Mononuclear cell (primary cell): Measurements from ENCODE around the gene SDK2. TPM values are rescaled to one million over a fixed set of nuclear protein-coding genes. Genes with fewer than 3 reads are reported as not detected.
"Not testable (repeated sequence)": the region's sequence is repeated elsewhere in the genome, so short reads cannot be mapped to it uniquely, and the experiment has no call there.

ENCODE experiments used
- H3K27me3 ChIP-seq: 2 replicates; pipeline ENCODE4 v1.6.0; 2011; ENCODE audit warnings: low read length, control low read depth; ENCODE audit not compliant: insufficient read depth
- H3K4me1 ChIP-seq: 2 replicates; pipeline ENCODE4 v1.5.1; 2011; ENCODE audit warnings: mild to moderate bottlenecking, low read length, control low read depth; ENCODE audit not compliant: insufficient read depth
- H3K4me3 ChIP-seq: 2 replicates; pipeline ENCODE4 v1.5.1; 2011; ENCODE audit warnings: mild to moderate bottlenecking, low read length, moderate library complexity
- H3K9me3 ChIP-seq: 2 replicates; pipeline ENCODE4 v1.5.1; 2011; ENCODE audit warnings: low read depth, mild to moderate bottlenecking, control low read depth, low read length
- total RNA-seq: library from RNA; depleted of rRNA; stranded (reverse); fragments of >200 nt; gene quantifications from one replicate; pipeline ENCODE4 v1.2.3, GENCODE V29; 2012

The SDK2 gene
- total RNA-seq, 1 donor: 2.0 TPM

DNA sequence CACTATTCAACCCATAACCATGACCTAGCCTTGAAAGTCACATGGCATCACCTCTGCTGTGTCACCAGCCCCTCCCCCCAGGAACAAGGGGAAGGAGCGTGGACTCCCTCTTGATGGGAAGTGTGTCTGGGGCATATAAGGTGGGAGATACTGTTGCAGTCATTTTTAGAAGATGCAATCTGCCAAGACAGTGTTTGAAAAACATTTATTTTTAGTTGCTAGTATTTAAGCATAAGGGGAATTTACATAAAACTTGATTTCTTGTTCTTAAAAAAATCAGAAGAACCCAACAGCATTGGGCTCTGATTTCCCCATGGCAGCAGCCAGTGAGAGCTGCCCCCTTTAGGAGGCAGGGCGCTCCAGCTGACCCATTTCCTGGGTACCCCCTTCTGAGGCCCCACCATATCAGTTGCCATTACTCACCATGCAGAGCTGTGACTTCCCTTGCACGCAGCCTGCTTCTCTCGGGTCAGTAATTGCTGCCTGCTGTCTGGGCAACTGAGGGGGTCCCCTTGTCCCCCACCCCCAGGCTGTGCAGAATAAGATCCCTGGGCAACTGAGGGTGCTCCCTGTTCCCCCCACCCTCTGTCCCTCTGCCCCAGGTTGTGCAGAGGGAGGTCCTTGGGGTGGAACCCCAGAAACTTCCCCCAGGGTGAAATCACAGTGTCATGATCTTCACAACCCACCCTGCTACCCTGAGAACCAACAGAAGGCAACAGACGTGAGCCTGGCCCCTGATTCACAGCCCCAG, 320.7 kb downstream of the SDK2 start:
- no peak overlapping the region for H3K4me3 ChIP-seq
- H3K4me1 ChIP-seq: no peaks in the 10 kb centered on the region
- H3K27me3 ChIP-seq: no peaks in the 10 kb centered on the region
- H3K9me3 ChIP-seq: no peaks in the 10 kb centered on the region

DNA sequence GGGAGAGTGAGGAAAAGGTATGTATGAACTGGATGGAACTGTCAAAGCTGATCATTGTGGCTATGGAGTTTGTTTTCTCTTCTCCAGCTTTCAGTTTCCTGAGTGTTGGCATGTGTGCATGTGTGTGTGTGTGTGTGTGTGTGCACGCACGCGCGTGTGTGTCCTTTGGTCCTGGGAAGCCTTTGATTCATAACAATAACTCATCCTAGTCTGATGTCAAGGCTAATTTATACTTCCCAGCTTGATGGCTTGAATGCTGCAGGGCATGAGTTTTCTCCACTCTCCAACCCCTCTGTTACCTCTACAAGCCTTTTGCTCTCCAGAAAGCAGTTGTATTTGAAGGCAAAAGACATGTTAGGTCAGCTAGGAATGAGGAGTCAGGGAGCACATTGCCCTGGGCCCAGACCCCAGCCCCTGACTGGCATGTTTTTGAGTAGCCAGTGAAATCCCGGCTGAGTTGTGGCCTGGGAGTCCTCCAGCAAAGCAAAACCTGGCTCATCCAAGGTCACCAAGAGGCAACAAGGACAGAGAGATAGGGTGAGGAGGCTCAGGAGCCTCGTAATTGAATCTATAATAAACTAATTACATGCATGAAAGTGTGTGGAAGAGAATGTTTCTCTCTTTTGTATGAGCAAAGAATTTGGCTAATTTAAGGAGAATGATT, 323.5 kb downstream of the SDK2 start:
- Histone ChIP-seq H3K9me3 (no peaks in the 10 kb centered on the region), H3K27me3 (no peaks in the 10 kb centered on the region), H3K4me1 (no peaks in the 10 kb centered on the region), H3K4me3 (no peak overlapping the region)

DNA sequence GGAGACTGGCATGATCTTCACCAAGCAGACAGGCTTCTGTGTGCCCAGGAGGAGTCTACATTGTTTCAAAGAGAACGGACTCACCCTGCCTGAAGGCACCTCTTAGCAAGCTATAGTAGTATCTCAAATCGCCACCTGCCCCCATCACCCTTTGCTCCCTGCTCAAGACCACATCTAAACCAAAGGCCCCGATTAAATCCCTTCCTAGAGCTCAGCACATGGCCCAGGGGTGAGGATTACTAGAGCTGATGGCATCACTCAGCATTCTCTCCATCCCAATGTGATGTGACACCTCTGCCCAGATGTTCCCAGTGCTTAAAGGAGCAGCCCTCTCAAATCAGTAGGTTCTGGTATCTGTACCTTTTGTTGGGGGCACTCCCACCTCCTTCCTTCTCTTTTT, 324.5 kb downstream of the SDK2 start:
- no peaks in the 10 kb centered on the region for H3K9me3 ChIP-seq
- H3K4me3 ChIP-seq: no peak overlapping the region
- H3K27me3 ChIP-seq: no peaks in the 10 kb centered on the region
- no peaks in the 10 kb centered on the region for H3K4me1 ChIP-seq

DNA sequence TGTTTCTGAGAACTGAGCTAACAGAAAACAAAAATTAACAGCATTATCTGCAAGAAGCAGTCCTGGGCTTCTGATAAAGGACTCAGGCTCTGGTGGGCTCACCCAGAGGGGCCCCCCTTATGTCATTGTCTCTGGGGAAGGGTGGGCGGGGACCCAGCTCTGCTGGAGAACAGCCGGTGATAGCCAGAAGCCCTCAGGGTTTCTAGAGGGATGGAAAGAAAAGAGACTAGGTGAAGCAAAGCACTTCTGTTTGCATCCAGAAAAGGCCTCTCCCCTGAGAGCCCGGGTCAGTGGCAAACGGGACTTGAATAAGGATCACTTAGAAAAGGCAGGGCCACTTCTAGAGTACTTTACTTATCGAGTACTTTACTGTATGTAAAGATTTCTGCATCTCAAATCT, 325.4 kb downstream of the SDK2 start:
- Histone ChIP-seq H3K4me3 (no peak overlapping the region), H3K4me1 (no peaks in the 10 kb centered on the region), H3K9me3 (no peaks in the 10 kb centered on the region), H3K27me3 (no peaks in the 10 kb centered on the region)

DNA sequence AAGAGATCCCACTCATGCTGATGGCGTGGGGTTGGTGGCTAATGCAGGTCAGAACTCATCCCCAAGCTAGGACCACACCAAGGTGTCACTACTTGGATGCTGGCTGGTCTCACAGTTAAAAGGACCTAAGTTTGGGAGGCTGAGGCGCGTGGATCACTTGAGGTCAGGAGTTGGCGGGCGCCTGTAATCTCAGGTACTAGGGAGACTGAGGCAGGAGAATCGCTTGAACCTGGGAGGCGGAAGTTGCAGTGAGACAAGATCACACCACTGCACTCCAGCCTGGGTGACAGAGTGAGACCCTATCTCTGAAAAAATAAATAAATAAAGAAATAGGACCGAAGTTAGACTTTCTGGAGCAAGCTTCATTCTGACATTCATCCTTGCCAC, 325.8 kb downstream of the SDK2 start:
- no peaks in the 10 kb centered on the region for H3K27me3 ChIP-seq
- H3K4me1 ChIP-seq: no peaks in the 10 kb centered on the region
- H3K9me3 ChIP-seq: no peaks in the 10 kb centered on the region
- H3K4me3 ChIP-seq: no peak overlapping the region

DNA sequence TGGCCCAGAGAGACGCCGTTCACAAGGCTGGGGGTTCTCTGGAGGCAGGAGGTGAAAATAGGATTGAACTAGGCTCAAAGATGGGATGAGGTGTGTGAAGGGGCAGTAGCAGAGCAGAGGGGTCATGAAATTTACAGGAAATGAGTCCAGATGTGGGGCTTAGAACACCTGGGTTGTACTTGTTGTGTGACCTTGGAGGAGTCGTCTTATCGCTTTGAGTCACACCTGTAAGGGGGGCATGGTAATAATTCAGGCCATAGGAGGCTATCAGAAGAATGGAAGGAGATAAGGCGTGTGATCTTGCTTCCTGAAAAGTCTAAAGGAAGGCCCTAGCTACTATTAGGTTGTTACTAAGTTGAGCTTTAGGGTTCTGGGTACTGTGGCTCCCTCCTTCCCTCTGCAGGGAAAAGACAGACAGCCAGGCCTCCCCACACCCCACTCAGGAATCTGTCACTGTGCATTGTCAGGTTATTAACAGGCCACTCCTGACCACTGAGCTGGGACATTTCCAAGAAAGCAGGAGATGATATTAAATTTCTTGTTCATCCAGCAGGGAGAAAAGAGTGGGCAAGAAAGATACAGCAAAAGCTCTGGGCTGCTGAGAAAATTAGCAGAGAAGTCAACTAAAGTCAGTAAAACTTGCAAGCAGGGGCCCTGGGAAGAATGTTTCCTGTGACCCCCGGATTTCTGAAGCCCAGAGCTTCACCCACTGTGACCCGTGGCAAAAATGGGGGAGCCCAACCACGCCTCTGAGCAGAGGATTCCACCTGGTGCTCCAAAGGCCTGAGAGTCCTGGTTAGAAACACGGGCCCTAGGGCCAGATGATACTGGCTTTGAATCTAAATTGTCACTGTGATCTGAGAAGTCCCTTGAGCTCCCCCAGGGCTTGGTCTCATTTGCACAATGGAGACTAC, 326.5 kb downstream of the SDK2 start:
- H3K9me3 ChIP-seq: no peaks in the 10 kb centered on the region
- H3K27me3 ChIP-seq: no peaks in the 10 kb centered on the region
- H3K4me1 ChIP-seq: peaks cover 2% of the 10 kb centered on the region
- no peak overlapping the region for H3K4me3 ChIP-seq

DNA sequence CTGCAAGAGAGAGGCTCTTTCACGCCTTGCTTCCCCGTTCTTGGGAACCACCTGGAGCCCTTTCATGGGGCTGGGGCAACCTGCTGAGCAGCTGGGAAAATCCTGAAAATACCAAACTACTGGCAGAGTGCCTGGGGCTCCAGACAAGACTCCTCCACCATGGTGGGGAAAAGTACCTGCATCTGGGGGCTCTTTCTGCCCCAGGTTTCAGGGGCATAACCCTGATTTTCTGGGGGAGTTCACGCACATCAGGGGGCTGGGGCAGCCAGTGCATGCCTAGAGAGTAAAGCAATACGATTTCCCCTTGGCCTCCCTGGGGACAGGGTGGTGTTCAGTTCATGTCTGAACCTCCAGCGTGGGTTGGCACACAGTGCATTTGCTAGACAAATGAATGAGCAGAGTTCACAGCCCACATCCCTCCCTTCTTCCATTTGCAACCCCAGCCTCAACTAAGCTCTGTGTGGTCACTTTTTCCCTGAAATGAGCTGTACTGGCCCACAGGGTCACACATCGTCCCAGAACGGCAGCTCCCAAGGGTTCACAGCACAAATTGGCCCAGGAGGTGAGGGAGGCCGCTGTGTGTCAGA, 327.2 kb downstream of the SDK2 start:
- Histone ChIP-seq H3K4me1 (peaks cover 8% of the 10 kb centered on the region), H3K27me3 (no peaks in the 10 kb centered on the region)

DNA sequence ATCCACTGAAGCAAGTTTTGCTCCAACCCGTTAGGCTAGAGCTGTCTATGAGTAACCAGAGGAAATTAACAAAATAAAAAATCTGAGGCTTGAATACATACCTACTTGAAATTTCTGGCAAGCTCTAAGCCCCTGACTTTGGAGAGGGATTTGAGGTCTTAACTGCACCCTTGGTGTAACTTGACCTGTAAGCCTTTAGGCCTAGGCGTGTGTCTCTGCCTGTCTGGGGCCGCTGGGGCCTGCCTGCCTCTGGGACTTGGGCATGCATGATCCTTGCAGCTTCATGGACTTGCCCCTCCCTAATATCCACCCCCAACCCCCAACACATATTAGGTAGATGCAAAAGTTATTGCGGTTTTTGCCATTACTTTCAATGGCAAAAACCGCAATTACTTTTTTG, 328.8 kb downstream of the SDK2 start:
- H3K4me1 ChIP-seq: peaks cover 11% of the 10 kb centered on the region
- H3K27me3 ChIP-seq: no peaks in the 10 kb centered on the region
- H3K9me3 ChIP-seq: no peaks in the 10 kb centered on the region
- H3K4me3 ChIP-seq: no peak overlapping the region

More for the DNA sequence above, 327.2 kb downstream of the SDK2 start:
- H3K4me3 ChIP-seq: no peak overlapping the region
- H3K9me3 ChIP-seq: no peaks in the 10 kb centered on the region

DNA sequence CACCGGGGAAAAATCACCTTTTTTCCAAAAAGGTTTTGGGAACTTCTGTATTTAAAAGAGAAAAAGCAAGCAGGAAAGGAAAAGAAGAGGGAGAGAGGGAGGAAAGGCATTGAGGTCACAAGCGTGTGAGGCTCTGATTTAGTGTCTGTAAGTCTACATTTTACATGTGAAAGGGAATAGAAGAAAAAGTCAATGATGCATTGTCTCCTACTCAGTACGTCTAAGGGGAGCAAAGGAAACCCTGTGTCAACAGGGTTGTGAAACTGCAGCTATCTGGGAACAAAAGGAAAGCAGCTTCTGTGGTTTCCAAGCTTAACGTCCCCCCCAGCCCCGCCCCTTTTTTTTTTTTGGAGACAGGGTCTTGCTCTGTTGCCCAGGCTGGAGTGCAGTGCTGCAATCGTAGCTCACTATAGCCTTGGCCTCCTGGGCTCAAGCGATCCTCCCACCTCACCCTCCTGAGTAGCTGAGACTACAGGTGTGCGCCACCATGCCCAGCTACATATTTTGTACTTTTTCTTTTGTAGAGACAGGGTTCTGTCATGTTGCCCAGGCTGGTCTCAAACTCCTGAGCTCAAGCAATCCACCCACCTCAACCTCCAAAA, 330.6 kb downstream of the SDK2 start:
- Histone ChIP-seq H3K27me3 (no peaks in the 10 kb centered on the region), H3K4me1 (peaks cover 23% of the 10 kb centered on the region), H3K9me3 (no peaks in the 10 kb centered on the region), H3K4me3 (no peak overlapping the region)

DNA sequence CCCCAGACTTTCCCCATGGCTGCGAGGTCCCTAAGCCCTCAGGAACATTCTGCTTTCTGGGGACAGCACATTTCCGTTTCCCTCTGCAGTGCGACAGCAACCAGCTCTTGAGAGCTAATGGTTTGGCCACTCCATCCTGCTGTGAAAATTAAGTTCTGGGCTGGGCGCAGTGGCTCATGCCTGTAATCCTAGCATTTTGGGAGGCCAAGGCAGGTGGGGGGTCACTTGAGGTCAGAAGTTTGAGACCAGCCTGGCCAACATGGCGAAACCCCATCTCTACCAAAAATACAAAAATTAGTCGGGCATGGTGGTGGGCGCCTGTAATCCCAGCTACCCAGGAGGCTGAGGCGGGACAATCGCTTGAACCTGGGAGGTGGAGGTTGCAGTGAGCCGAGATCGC, 331.4 kb downstream of the SDK2 start:
- not testable (repeated sequence) for H3K27me3 ChIP-seq, H3K9me3 ChIP-seq, H3K4me3 ChIP-seq
- peaks cover 23% of the 10 kb centered on the region for H3K4me1 ChIP-seq

DNA sequence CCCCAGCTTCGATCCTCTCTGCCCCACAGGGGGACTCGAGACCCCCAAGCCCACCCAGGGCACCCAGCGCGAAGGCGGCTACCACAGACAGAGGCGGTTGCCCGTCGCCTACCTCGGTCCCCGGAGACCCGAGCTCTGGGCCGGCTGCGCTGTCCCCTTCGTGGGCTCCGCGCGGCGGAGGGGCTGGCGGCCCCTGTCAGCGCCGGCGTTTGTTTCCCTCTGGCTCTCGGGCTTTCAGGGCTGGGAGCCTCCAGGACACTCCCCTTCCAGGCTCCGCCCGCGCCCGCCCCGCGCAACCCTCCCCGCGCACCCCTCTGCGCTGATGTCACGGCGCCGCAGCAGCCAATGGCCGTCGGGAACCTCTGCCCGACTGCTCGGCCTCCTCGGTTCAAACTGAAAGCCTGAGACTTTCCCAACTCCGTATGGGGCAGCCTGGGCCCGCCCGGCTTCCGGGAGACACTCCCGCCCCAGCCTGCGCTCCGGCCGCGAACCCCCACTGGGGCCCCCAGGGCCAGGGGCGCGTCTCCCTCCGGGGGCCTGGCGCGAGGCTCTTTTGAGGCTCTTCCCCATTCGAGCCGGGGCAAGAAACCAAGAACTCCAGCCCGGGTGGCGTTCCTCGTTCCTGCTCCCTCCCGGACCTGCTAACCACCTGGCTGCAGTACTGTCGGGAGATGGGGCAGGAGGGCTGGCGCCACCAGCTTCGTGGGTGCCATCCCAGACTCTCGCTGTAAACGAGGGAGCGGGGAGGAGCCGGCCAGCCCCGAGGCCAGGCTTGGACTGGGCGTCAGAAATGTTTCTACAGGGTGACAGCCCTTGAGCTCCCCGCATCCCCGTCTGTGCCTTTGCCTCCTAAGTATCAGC, 332.2 kb downstream of the SDK2 start, which contains the start of gene CDC42EP4:
Gene CDC42EP4, minus strand, starts transcription at position 221 of the 861 bp plus-strand sequence. CDS start 25,501 bp downstream, outside the sequence.
- H3K27me3 ChIP-seq: no peaks in the 10 kb centered on the region
- peak within 1 kb of the TSS; percentile 72 for H3K4me3 ChIP-seq
- no peaks in the 10 kb centered on the region for H3K9me3 ChIP-seq
- peaks cover 23% of the 10 kb centered on the region for H3K4me1 ChIP-seq

DNA sequence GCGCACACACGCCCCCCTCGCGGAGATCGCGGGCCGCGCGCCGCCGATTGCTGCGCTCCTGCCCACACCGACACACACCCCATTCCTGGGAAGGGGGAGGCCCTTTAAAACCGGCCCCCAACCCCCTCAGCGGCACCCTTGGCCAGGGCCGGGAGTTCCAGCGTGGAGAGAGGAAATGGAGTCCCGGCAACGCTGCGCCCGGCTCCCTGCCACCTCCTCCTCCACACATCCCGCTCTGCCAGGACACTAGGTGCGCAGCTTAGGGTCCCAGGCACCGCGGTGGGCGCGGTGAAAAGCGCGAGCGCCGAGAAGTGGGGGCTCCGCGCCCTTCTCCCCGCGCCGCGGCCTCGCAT, 332.8 kb downstream of the SDK2 start:
- Histone ChIP-seq H3K4me1 (peaks cover 23% of the 10 kb centered on the region), H3K4me3 (peak overlapping the region; percentile 72), H3K9me3 (no peaks in the 10 kb centered on the region), H3K27me3 (no peaks in the 10 kb centered on the region)

DNA sequence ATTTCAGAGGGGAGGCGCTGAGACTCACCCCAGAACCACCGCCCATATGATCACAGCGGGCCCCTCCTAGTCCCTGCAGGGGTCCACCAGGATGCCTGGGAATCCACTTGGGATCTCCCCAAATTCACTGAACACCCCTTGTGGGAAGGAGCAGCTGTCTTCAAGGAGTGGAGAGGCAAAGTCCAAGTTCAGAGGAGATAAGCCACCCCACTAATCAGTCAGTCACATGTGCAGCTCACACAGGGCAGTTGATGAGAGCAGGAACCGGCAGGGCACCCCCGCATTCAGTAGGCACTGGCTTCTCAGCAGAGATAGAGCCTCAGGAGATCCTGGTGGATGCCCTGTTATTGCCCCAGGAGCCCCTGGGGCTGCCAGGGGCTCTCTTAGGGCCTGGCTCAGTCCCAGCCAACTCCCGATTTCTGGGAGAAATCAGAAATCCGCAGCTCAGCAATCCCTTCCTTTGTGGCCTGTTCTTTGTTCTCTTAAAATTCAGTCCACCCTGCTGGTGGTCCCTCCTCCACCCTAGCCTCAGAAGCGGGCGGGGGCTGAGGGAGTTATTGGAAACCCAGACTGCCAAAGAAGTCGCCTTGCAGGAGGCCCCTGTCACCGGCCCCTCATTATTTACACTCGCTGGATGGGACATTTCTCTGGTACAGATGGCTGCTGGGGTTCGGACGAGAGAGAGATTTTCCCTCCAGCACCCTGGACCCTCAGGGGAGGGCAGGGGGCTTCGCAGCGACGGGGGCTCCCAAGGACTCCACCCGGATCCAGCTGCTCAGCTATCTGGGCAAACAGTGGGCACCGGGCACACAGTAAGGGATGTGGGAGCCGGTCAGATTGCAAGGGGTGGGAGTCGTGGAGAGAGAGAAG, 334.3 kb downstream of the SDK2 start:
- Histone ChIP-seq H3K4me1 (peaks cover 30% of the 10 kb centered on the region), H3K27me3 (no peaks in the 10 kb centered on the region), H3K9me3 (no peaks in the 10 kb centered on the region), H3K4me3 (peak overlapping the region; percentile 72)
